BLaER1 (cell line): Measurements from ENCODE around the gene ATAD2B.

ENCODE experiments used
- H3K27ac ChIP-seq: shearing (Covaris generic); formaldehyde crosslinking; 2 replicates; pipeline ENCODE4 v1.8.1; 2022
- H3K27me3 ChIP-seq: shearing (Covaris generic); formaldehyde crosslinking; 2 replicates; pipeline ENCODE4 v1.8.1; 2022
- H3K36me3 ChIP-seq: shearing (Covaris generic); formaldehyde crosslinking; 2 replicates; pipeline ENCODE4 v1.8.1; 2022
- H3K4me1 ChIP-seq: shearing (Covaris generic); formaldehyde crosslinking; 2 replicates; pipeline ENCODE4 v1.8.1; 2022
- H3K4me2 ChIP-seq: shearing (Covaris generic); formaldehyde crosslinking; 2 replicates; pipeline ENCODE4 v1.8.1; 2022
- H3K4me3 ChIP-seq: shearing (Covaris generic); formaldehyde crosslinking; 2 replicates; pipeline ENCODE4 v1.8.1; 2022
- H3K9ac ChIP-seq: shearing (Covaris generic); formaldehyde crosslinking; 2 replicates; pipeline ENCODE4 v1.8.1; 2022
- H3K9me3 ChIP-seq: shearing (Covaris generic); formaldehyde crosslinking; 2 replicates; pipeline ENCODE4 v1.8.1; 2022
- H4K20me1 ChIP-seq: shearing (Covaris generic); formaldehyde crosslinking; 2 replicates; pipeline ENCODE4 v1.8.1; 2022
- Cebpa-rat ChIP-seq: shearing (Covaris generic); IDR thresholded peaks from 2 replicates; pipeline ENCODE4 v1.8.1; 2022

Gene ATAD2B

DNA sequence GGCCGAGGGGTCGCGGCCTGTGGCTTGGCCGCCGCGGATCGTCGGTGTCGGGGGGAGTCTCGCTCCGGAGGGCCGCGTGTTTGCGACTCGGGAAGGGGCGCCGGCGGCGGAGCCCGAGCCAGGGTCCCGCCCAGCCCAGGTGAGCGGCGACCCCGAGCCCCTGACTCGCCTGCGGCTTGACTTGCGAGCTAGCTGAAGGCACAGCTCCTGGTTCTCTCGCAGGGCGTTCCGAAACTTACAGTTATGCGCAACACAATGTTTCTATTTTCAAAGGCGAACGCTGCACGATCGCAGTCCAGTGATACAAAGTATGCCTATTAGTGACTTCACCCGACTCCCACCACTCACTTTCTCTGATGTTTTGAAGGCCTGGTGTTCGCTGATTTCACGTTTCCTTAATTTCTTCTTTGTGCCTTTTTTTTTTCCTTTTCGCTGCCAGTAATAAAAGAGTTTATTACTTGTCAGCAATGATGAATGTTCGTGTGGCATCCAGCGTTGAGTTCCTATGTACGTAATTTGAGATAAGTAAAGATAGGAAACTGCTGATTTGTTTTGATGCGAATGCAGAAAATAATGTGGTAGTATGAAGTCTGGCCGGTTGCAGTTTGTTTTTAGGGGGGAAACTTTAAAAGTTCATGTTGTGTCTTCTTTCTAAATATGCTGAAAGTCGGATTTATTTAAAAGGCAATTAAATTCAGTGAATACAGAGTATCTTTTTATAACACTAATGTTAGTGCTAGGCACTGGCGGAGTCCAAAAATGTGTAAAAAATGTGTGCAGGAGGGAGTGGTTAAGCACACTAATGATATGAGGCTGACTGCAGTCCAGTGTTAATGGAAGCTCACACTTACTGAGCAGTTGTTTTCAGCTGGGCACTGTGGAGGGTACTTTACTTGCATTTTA lies 14.0 kb upstream of the ATAD2B start:
- TF ChIP-seq Cebpa-rat: no peak
- Histone ChIP-seq H4K20me1 (peaks cover 50% of the 10 kb centered on the region), H3K4me3 (peak overlapping the region; percentile 91), H3K4me2 (peak overlapping the region; percentile 85), H3K4me1 (peaks cover 32% of the 10 kb centered on the region), H3K27me3 (no peaks in the 10 kb centered on the region), H3K9me3 (no peaks in the 10 kb centered on the region), H3K36me3 (peaks cover 15% of the 10 kb centered on the region), H3K9ac (peak overlapping the region; percentile 96), H3K27ac (peak overlapping the region; percentile 93)

DNA sequence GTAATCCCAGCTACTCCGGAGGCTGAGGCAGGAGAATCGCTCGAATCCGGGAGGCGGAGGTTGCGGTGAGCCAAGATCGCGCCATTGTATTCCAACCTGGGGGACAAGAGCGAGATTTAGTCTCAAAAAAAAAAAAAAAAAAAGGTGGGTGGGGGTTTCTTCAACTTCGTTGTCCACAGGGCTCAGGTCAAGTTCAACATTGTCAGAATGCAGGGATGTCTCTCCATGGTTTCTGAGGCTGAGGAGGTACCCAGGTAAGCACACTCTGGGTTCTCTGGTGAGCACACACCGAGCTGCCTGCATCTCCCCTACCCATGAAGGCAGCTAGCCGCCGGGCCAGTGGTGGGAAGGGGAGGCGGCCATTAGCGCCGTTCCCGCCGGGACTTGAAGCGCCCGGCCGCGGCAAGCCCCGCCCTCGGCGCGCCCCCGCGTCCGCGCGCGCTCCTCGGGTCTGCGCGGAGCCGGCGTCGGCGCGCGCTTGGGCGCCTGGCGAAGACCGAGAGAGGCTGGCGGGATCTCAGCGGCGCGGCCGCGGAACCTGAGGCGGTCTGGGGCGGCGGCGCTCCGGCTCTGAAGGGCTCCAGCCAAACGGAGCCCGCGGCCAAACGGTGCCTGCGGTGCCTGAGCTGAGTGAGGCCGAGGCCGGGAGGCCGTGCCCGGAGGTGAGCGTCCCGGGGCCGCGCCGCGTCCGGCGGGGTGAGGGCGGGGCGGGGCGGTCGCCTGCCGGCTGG lies 13.2 kb upstream of the ATAD2B start, which contains the start of gene UBXN2A:
UBXN2A (plus strand) TSS at position 477 of the 731 bp plus-strand sequence. CDS start 17,852 bp downstream, outside the sequence.
- peaks cover 13% of the 10 kb centered on the region for H3K36me3 ChIP-seq
- H3K4me3 ChIP-seq: peak within 1 kb of the TSS; percentile 91
- peaks cover 41% of the 10 kb centered on the region for H4K20me1 ChIP-seq
- peaks cover 32% of the 10 kb centered on the region for H3K4me1 ChIP-seq
- peak within 1 kb of the TSS; percentile 96 for H3K9ac ChIP-seq
- TF ChIP-seq Cebpa-rat: no peak
- H3K4me2 ChIP-seq: peak within 1 kb of the TSS; percentile 85
- no peaks in the 10 kb centered on the region for H3K9me3 ChIP-seq
- H3K27me3 ChIP-seq: no peaks in the 10 kb centered on the region
- peak within 1 kb of the TSS; percentile 93 for H3K27ac ChIP-seq

DNA sequence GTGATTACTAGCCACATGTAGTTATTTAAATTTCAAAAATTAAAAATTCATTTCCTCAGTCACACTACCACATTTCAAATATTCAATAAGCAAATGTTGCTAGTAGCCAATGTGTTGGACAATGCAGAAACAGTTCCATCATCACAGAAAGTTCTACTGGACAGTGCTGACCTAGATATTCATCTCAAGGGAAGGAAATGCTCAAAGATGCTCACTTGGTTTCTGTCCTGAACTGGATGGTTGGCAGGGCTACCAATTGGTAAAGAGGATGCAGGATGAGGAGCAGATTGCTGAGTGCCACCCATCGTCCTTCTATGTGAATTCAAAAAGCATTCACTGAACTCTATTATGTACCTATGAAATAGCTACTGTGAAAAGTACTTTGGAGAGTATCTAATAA lies 7.3 kb upstream of the ATAD2B start:
- Histone ChIP-seq H3K27me3 (no peaks in the 10 kb centered on the region), H3K36me3 (peaks cover 14% of the 10 kb centered on the region), H3K4me3 (no peak overlapping the region), H3K9me3 (no peaks in the 10 kb centered on the region), H3K9ac (no peak overlapping the region), H3K27ac (no peak overlapping the region), H3K4me1 (peaks cover 10% of the 10 kb centered on the region), H4K20me1 (no peaks in the 10 kb centered on the region), H3K4me2 (no peak overlapping the region)
- TF ChIP-seq Cebpa-rat: no peak

GRCh38 chr2:23926290-23926749 lies 603 bp downstream of the ATAD2B start:
- H4K20me1 ChIP-seq: peaks cover 46% of the 10 kb centered on the region
- peak overlapping the region; percentile 100 for H3K9ac ChIP-seq
- peaks cover 45% of the 10 kb centered on the region for H3K4me1 ChIP-seq
- peaks cover 6% of the 10 kb centered on the region for H3K36me3 ChIP-seq
- no peaks in the 10 kb centered on the region for H3K9me3 ChIP-seq
- no peak for TF ChIP-seq Cebpa-rat
- peak overlapping the region; percentile 98 for H3K4me3 ChIP-seq
- H3K4me2 ChIP-seq: peak overlapping the region; percentile 89
- H3K27me3 ChIP-seq: no peaks in the 10 kb centered on the region
- H3K27ac ChIP-seq: peak overlapping the region; percentile 99

- H3K36me3 ChIP-seq: peaks cover under 1% of the 10 kb centered on the region; the same call in 1 of the 2 replicates
- TF ChIP-seq Cebpa-rat: no peak
- H3K27ac ChIP-seq: peak overlapping the region; percentile 99
- H3K9me3 ChIP-seq: no peaks in the 10 kb centered on the region
- peak overlapping the region; percentile 100 for H3K9ac ChIP-seq
- peaks cover 51% of the 10 kb centered on the region for H4K20me1 ChIP-seq
- peak overlapping the region; percentile 89 for H3K4me2 ChIP-seq
- H3K4me1 ChIP-seq: peaks cover 48% of the 10 kb centered on the region
- H3K4me3 ChIP-seq: peak overlapping the region; percentile 98
- H3K27me3 ChIP-seq: no peaks in the 10 kb centered on the region
Observed at GRCh38 chr2:23925702-23926289, 1.1 kb downstream of the ATAD2B start.

GRCh38 chr2:23924589-23925359 lies 2.1 kb downstream of the ATAD2B start:
- no peak for TF ChIP-seq Cebpa-rat
- Histone ChIP-seq H4K20me1 (peaks cover 61% of the 10 kb centered on the region), H3K4me3 (peak overlapping the region; percentile 98), H3K27me3 (no peaks in the 10 kb centered on the region), H3K4me1 (peaks cover 50% of the 10 kb centered on the region), H3K4me2 (peak overlapping the region; percentile 89), H3K9ac (peak overlapping the region; percentile 100), H3K27ac (peak overlapping the region; percentile 99; the same call in 1 of the 2 replicates), H3K9me3 (no peaks in the 10 kb centered on the region), H3K36me3 (no peaks in the 10 kb centered on the region)

DNA sequence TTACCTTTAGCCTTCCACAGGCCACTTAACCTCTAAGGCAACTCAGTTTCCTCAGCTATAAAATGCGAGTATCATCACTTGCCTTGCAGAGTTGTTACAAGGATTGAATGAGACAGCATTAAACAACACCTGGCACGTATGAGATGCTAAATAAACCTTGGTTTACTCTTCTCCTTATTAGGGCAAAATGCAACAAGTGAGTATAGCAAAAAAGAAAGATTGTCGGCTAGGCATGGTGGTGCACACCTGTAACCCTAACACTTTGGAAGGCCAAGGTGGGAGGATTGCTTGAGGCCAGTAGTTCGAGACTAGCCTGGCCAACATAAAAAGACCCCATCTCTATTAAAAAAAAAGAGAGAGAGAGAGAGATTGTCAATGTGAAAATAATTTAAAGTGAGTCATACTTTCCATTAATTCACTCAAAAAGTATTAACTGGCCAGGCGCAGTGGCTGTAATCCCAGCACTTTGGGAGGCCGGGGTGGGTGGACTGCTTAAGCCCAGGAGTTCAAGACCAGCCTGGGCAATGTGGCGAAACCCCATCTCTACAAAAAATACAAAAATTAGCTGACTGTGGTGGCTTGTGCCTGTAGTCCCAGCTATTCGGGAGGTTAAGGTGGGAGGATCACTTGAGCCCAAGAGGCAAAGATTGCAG lies 8.0 kb downstream of the ATAD2B start:
- H3K9me3 ChIP-seq: no peaks in the 10 kb centered on the region
- no peak overlapping the region for H3K27ac ChIP-seq
- H3K4me2 ChIP-seq: no peak overlapping the region
- H3K4me1 ChIP-seq: peaks cover 32% of the 10 kb centered on the region
- H4K20me1 ChIP-seq: peaks cover 100% of the 10 kb centered on the region
- H3K36me3 ChIP-seq: no peaks in the 10 kb centered on the region
- no peaks in the 10 kb centered on the region for H3K27me3 ChIP-seq
- H3K4me3 ChIP-seq: no peak overlapping the region
- no peak for TF ChIP-seq Cebpa-rat
- H3K9ac ChIP-seq: no peak overlapping the region

DNA sequence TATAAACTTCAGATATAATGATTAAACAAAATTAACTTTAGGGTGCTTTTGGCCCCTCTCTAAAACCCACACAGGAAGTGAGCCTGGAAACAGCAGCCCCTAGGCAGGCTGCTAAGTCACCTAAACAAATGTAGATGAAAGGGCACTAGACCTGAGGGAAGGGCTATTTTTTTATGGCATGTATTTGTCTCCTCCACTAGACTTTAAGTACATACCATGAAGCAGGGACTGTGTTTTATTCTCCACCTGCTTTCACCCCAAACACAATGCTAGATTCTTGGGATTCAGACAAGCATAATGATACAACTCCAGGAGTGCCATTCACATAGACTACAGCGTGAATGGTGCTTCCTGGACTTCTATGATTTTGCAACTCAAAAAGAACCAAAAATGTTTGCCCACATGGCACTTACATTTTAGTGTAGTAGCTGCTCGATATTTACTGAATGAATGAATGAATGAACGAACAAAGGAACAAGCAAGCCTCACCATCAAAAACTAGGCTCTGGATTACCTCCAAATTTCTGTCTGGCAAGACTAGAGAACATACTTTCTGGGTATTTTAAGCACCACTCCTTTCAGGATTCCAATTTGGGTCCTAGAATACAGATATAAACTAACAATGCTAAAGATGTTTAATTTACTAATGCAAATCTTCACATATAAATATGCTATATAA lies 10.1 kb downstream of the ATAD2B start:
- TF ChIP-seq Cebpa-rat: no peak
- H3K9ac ChIP-seq: no peak overlapping the region
- no peaks in the 10 kb centered on the region for H3K9me3 ChIP-seq
- no peak overlapping the region for H3K4me3 ChIP-seq
- no peak overlapping the region for H3K27ac ChIP-seq
- H3K36me3 ChIP-seq: no peaks in the 10 kb centered on the region
- H3K27me3 ChIP-seq: no peaks in the 10 kb centered on the region
- peaks cover 20% of the 10 kb centered on the region for H3K4me1 ChIP-seq
- peak overlapping the region; percentile 44 for H3K4me2 ChIP-seq
- H4K20me1 ChIP-seq: peaks cover 100% of the 10 kb centered on the region
